Measurements from ENCODE around the gene CCDC27. TPM values are rescaled to one million over a fixed set of nuclear protein-coding genes. Genes with fewer than 3 reads are reported as not detected.

Gene CCDC27
- total and polyA plus RNA-seq, 2 of the 8 experiments (the other 6 are each of a cell fraction or from before 2014, with no cell fraction given): 0.15 TPM; not detected in 1

DNA sequence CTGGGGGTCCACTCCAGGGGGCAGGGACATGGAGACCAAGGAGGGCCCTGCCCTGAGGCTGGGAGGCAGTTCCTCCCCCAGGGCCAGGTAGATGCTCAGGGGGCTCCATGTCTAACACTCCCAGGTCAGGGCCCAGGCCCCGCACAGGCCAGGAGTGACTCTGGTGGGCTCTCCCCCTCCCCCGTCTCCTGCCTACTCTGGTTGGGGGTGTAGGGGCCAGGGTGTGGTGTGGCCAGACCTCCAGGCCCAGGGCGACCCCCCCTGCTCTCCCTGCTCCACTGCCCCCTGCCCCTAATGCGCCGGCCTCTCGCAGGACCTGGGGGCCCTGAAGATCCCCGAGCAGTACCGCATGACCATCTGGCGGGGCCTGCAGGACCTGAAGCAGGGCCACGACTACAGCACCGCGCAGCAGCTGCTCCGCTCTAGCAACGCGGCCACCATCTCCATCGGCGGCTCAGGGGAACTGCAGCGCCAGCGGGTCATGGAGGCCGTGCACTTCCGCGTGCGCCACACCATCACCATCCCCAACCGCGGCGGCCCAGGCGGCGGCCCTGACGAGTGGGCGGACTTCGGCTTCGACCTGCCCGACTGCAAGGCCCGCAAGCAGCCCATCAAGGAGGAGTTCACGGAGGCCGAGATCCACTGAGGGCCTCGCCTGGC, 19.7 kb upstream of the CCDC27 start (continued):
- TF ChIP-seq, protein P1, sequence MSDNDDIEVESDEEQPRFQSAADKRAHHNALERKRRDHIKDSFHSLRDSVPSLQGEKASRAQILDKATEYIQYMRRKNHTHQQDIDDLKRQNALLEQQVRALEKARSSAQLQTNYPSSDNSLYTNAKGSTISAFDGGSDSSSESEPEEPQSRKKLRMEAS (IDR thresholded peaks at IDR 0.05): peak; percentile 85
- peak; percentile 77; the same call in 1 of the 2 replicates for TF ChIP-seq EGR1 (IDR thresholded peaks at IDR 0.05; ENCODE audit: borderline replicate concordance, low read depth, low read length)
- peak in 1 of 2 experiments; percentile 69; a peak in 1 of 4 replicates for TF ChIP-seq SIN3A (conservative IDR thresholded peaks at IDR 0.05 in 1 of 2, IDR thresholded peaks at IDR 0.05 in 1 of 2; ENCODE audit: low read depth in 1 of 2, low read length in 2 of 2)
- TF ChIP-seq GABPA (IDR thresholded peaks at IDR 0.05; ENCODE audit: borderline replicate concordance, insufficient read depth, low read length): peak; percentile 72; the same call in 1 of the 2 replicates
- peak; percentile 66 for TF ChIP-seq ASH2L (IDR thresholded peaks at IDR 0.05; ENCODE audit: low read length)
- no peak for TF ChIP-seq TAF7 (optimal IDR thresholded peaks at IDR 0.05; ENCODE audit: borderline replicate concordance, low read depth, low read length)
- peak; percentile 45; the same call in 1 of the 2 replicates for TF ChIP-seq TAF1 (IDR thresholded peaks at IDR 0.05; ENCODE audit: low read depth, low read length)
- TF ChIP-seq RBBP5 (IDR thresholded peaks at IDR 0.05; ENCODE audit: borderline replicate concordance, low read depth, low read length): peak; percentile 65; the same call in 1 of the 2 replicates
- no peak for TF ChIP-seq BACH1 (IDR thresholded peaks at IDR 0.05; ENCODE audit: low read length)
- TF ChIP-seq, protein P2, sequence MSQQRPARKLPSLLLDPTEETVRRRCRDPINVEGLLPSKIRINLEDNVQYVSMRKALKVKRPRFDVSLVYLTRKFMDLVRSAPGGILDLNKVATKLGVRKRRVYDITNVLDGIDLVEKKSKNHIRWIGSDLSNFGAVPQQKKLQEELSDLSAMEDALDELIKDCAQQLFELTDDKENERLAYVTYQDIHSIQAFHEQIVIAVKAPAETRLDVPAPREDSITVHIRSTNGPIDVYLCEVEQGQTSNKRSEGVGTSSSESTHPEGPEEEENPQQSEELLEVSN (IDR thresholded peaks at IDR 0.05): 0 out of 2 replicates have a peak, but pooled peaks have one; percentile 35
- 0 out of 2 replicates have a peak, but pooled peaks have one; percentile 38 for TF ChIP-seq CHD2 (IDR thresholded peaks at IDR 0.05; ENCODE audit: low read length)
- TF ChIP-seq TBP (IDR thresholded peaks at IDR 0.05; ENCODE audit: low read depth, low read length): 0 out of 2 replicates have a peak, but pooled peaks have one; percentile 23
- TF ChIP-seq CBX5 (IDR thresholded peaks at IDR 0.05; ENCODE audit: low read depth, low read length): no peak
- peak in 1 of 2 experiments; percentile 1; a peak in 1 of 4 replicates for TF ChIP-seq RAD21 (IDR thresholded peaks at IDR 0.05 in 1 of 2, conservative IDR thresholded peaks at IDR 0.05 in 1 of 2; ENCODE audit: low read depth in 2 of 2, low read length in 2 of 2)
- TF ChIP-seq CREB1 (IDR thresholded peaks at IDR 0.05): 0 out of 2 replicates have a peak, but pooled peaks have one; percentile 50
- TF ChIP-seq POLR2AphosphoS5 (IDR thresholded peaks at IDR 0.05; ENCODE audit: low read depth, low read length): peak; percentile 2; the same call in 1 of the 2 replicates

All from H1 (cell line).